ENCODE data around the gene MACROD2.

- TF ChIP-seq CTCF (IDR thresholded peaks at IDR 0.05; ENCODE audit: poor library complexity, severe bottlenecking): no peak
- no peak for TF ChIP-seq REST (IDR thresholded peaks at IDR 0.05; ENCODE audit: borderline replicate concordance)
- TF ChIP-seq EZH2 (IDR thresholded peaks at IDR 0.05; ENCODE audit: borderline replicate concordance, insufficient read depth, low read length, poor library complexity, severe bottlenecking): no peak
- no peak for TF ChIP-seq POLR2AphosphoS5 (IDR thresholded peaks at IDR 0.05)
- TF ChIP-seq EP300 (conservative IDR thresholded peaks at IDR 0.05; ENCODE audit: poor library complexity, severe bottlenecking): no peak
Measured at GRCh38 chr20:14632906-14633305, 637.6 kb downstream of the MACROD2 start.
